ENCODE measurements around the gene SAMHD1.
"Not testable (repeated sequence)": the region's sequence is repeated elsewhere in the genome, so short reads cannot be mapped to it uniquely, and the experiment has no call there.

SAMHD1 gene

DNA sequence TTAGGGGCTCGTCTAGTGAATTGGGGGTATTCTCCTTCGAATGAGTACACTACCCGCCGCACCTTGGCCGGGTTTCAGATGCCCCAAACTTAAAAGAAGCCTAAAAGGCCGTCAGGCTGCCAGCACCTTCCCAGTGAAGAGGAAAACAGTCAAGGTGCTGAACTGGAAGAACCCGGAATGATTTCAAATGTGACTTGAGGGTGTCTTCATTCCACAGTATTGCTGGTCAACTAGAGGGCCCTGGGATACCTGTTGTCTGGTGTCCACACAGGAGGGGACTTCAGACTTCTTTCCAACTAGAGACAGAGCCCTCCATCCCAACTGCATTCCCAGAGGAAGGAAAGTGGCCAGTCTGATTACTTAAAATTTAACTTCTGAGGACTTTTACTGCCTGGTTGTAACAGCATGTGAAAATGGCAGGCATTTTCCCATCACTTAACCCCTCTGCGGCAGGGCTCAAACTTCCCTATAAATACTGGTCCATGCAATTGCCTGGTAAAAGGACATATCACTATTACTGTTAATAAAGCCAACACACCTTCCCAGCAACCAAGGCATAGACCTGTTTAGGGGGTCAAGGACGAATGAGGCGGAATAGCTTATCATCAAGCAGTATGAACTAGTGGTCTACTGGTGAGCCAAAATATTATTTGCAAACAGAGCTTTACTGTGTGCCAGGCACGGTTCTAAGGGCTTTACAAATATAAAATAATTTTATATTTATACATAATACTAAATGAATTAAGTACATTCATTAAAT lies 651 bp upstream of the SAMHD1 start:
- Histone ChIP-seq H3K9me3 (ENCODE audit: control insufficient read depth, low read depth, low read length) (no peaks in the 10 kb centered on the region), H3K27me3 (ENCODE audit: control insufficient read depth, insufficient read depth, low read length) (peaks cover 15% of the 10 kb centered on the region), H3K36me3 (ENCODE audit: control insufficient read depth, low read depth, low read length) (no peaks in the 10 kb centered on the region), H3K27ac (ENCODE audit: low read length) (no peak overlapping the region), H3K4me1 (ENCODE audit: control insufficient read depth, low read depth, low read length) (peaks cover 14% of the 10 kb centered on the region), H3K9ac (ENCODE audit: low read length) (peak overlapping the region; percentile 38), H3K4me3 (ENCODE audit: low read length) (peak overlapping the region; percentile 85)

DNA sequence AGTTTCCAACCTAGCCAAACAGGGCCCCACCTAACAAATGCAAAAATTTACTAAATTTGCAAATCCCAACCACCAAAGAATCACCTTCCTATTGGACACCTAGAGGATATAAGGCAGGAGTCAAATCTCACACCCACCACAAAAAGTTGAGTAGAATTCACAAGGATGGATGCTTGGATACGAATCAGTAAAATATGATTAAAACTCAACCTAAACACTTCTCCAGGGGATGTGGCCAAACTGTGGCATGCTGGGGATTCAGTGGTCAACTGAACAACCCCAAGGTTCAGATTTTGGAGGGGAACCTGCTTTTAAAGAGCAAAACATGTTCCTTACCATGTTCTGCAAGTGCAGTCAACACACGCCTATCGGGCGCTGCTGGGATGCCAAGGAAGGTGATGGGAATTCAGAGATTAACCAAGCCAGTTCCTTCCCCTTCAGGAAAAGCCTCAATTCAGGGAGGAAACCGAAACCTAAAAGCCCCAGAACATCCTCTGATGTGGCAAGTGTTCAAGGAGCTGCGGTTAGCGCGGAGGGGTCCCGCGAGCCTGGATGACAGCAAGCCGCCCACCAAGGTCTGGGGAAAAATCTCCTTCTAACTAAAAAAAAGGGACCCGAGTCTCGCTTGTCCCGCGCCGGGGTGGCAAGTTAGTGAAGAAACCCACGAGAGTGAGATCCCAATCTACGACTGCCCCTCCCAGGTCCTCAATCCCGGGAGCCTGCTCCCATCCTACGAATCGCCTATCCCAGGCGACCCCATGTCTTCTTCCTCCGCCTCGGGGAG lies 902 bp downstream of the SAMHD1 start:
- H3K4me1 ChIP-seq (ENCODE audit: control insufficient read depth, low read depth, low read length), result peaks cover 20% of the 10 kb centered on the region
- H3K27ac ChIP-seq (ENCODE audit: low read length), result no peak overlapping the region
- H3K9ac ChIP-seq (ENCODE audit: low read length), result peak overlapping the region; percentile 31
- H3K4me3 ChIP-seq (ENCODE audit: low read length), result peak overlapping the region; percentile 85
- no peaks in the 10 kb centered on the region for H3K9me3 ChIP-seq (ENCODE audit: control insufficient read depth, low read depth, low read length)
- H3K27me3 ChIP-seq (ENCODE audit: control insufficient read depth, insufficient read depth, low read length), result peaks cover 15% of the 10 kb centered on the region
- no peaks in the 10 kb centered on the region for H3K36me3 ChIP-seq (ENCODE audit: control insufficient read depth, low read depth, low read length)

DNA sequence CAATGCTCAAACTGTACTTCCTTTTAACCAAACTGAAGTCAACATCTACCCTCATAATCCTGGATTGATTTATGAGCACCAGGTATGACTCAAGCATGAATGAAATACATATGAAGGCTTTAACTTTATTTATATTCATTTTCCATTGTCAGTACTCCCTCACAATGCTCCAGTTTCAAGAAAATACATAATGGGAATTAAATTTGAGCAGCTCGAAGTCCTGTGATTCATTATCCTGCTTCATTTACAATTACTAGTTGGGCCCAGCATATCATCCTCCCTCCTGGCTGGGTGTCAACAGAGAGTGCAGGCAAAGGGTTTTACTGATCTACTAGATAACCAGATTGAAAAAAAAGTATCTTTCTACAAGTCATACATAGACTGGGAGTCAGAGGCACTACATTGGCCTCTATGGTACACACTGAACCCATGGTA lies 10.1 kb downstream of the SAMHD1 start:
- H3K36me3 ChIP-seq (ENCODE audit: control insufficient read depth, low read depth, low read length), result peaks cover 18% of the 10 kb centered on the region
- no peak overlapping the region for H3K27ac ChIP-seq (ENCODE audit: low read length)

DNA sequence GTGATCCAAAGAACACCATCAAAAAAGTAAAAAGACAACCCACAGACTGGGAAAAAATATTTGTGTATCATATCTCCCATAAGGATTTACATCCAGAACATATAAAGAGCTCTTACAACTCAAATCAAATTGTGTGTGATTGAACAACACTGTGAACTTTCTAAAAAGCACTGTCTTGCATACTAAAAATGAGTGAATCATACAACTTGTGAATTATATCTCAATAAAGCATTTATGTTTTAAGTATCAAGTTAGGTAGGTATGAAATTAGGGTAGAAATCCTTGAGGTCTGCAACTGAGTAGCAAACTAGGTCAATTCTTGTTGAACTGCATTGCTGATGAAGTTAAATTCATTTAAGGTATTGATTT lies 14.1 kb downstream of the SAMHD1 start:
- no peaks in the 10 kb centered on the region for H3K4me1 ChIP-seq (ENCODE audit: control insufficient read depth, low read depth, low read length)
- no peak overlapping the region for H3K27ac ChIP-seq (ENCODE audit: low read length)
- H3K27me3 ChIP-seq (ENCODE audit: control insufficient read depth, insufficient read depth, low read length), result no peaks in the 10 kb centered on the region
- H3K9ac ChIP-seq (ENCODE audit: low read length), result no peak overlapping the region
- H3K4me3 ChIP-seq (ENCODE audit: low read length), result no peak overlapping the region
- no peaks in the 10 kb centered on the region for H3K9me3 ChIP-seq (ENCODE audit: control insufficient read depth, low read depth, low read length)
- H3K36me3 ChIP-seq (ENCODE audit: control insufficient read depth, low read depth, low read length), result peaks cover 18% of the 10 kb centered on the region

More for the DNA sequence above, 10.1 kb downstream of the SAMHD1 start:
- Histone ChIP-seq H3K9me3 (ENCODE audit: control insufficient read depth, low read depth, low read length) (no peaks in the 10 kb centered on the region), H3K4me1 (ENCODE audit: control insufficient read depth, low read depth, low read length) (peaks cover 1% of the 10 kb centered on the region), H3K9ac (ENCODE audit: low read length) (no peak overlapping the region), H3K27me3 (ENCODE audit: control insufficient read depth, insufficient read depth, low read length) (no peaks in the 10 kb centered on the region), H3K4me3 (ENCODE audit: low read length) (no peak overlapping the region)

DNA sequence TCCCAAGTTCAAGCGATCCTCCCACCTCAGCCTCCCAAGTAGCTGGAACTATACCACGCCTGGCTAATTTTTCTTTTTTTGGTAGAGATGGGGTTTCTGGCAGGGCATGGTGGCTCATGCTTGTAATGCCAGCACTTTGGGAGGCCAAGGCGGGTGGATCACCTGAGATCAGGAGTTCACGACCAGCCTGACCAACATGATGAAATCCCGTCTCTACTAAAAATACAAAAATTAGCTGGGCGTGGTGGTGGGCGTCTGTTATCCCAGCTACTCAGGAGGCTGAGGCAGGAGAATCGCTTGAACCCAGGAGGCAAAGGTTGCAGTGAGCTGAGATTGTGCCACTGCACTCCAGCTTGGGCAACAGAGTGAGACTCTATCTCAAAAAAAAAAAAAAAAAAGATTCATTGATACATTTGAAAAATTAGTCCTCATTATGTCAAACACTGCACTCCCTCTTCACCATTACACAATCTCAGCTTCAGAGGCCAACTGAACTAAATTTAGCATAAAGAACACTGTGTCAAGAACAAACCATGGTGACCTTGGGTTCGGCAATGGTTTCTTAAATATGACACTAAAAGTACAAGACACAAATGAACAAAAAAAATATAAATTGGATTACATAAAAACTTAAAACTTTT lies 14.6 kb downstream of the SAMHD1 start:
- H3K27ac ChIP-seq (ENCODE audit: low read length); H3K4me3 ChIP-seq (ENCODE audit: low read length); H3K4me1 ChIP-seq (ENCODE audit: control insufficient read depth, low read depth, low read length); H3K9ac ChIP-seq (ENCODE audit: low read length); H3K9me3 ChIP-seq (ENCODE audit: control insufficient read depth, low read depth, low read length); H3K27me3 ChIP-seq (ENCODE audit: control insufficient read depth, insufficient read depth, low read length): not testable (repeated sequence)
- peaks cover 17% of the 10 kb centered on the region for H3K36me3 ChIP-seq (ENCODE audit: control insufficient read depth, low read depth, low read length)

DNA sequence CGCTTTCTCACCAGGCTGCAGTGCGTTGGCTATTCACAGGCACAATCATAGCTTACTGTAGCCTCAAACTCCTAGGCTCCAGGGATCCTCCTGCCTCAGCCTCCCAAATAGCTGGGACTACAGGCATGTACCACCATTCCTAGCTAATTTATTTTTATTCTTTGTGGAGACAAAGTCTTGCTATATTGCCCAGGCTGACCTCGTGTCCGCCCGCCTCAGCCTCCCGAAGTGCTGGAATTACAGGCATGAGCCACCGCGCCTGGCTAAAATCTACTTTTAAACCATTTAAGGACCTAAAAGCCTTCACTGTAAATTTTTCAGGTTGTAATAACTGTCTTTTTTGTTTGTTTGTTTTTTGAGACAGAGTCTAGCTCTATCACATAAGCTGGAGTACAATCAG lies 15.2 kb downstream of the SAMHD1 start:
- no peak overlapping the region for H3K4me3 ChIP-seq (ENCODE audit: low read length)
- H3K27me3 ChIP-seq (ENCODE audit: control insufficient read depth, insufficient read depth, low read length), result no peaks in the 10 kb centered on the region
- H3K9me3 ChIP-seq (ENCODE audit: control insufficient read depth, low read depth, low read length), result no peaks in the 10 kb centered on the region
- H3K27ac ChIP-seq (ENCODE audit: low read length), result no peak overlapping the region
- peaks cover 14% of the 10 kb centered on the region for H3K36me3 ChIP-seq (ENCODE audit: control insufficient read depth, low read depth, low read length)
- no peak overlapping the region for H3K9ac ChIP-seq (ENCODE audit: low read length)
- H3K4me1 ChIP-seq (ENCODE audit: control insufficient read depth, low read depth, low read length), result no peaks in the 10 kb centered on the region

DNA sequence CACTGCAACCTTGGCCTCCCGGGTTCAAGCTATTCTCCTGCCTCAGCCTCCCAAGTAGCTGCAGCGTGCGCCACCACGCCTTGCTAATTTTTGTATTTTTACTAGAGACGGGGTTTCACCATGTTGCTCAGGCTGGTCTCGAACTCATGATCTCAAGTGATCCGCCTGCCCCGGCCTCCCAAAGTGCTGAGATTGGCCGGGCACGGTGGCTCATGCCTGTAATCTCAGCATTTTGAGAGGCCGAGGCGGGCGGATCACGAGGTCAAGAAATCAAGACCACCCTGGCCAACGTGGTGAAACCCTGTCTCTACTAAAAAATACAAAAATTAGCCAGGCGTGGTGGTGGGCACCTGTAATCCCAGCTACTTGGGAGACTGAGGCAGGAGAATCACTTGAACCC lies 17.9 kb downstream of the SAMHD1 start:
- not testable (repeated sequence) for H3K9me3 ChIP-seq (ENCODE audit: control insufficient read depth, low read depth, low read length); H3K9ac ChIP-seq (ENCODE audit: low read length); H3K27ac ChIP-seq (ENCODE audit: low read length); H3K4me3 ChIP-seq (ENCODE audit: low read length); H3K27me3 ChIP-seq (ENCODE audit: control insufficient read depth, insufficient read depth, low read length); H3K4me1 ChIP-seq (ENCODE audit: control insufficient read depth, low read depth, low read length)
- peaks cover 14% of the 10 kb centered on the region for H3K36me3 ChIP-seq (ENCODE audit: control insufficient read depth, low read depth, low read length)

DNA sequence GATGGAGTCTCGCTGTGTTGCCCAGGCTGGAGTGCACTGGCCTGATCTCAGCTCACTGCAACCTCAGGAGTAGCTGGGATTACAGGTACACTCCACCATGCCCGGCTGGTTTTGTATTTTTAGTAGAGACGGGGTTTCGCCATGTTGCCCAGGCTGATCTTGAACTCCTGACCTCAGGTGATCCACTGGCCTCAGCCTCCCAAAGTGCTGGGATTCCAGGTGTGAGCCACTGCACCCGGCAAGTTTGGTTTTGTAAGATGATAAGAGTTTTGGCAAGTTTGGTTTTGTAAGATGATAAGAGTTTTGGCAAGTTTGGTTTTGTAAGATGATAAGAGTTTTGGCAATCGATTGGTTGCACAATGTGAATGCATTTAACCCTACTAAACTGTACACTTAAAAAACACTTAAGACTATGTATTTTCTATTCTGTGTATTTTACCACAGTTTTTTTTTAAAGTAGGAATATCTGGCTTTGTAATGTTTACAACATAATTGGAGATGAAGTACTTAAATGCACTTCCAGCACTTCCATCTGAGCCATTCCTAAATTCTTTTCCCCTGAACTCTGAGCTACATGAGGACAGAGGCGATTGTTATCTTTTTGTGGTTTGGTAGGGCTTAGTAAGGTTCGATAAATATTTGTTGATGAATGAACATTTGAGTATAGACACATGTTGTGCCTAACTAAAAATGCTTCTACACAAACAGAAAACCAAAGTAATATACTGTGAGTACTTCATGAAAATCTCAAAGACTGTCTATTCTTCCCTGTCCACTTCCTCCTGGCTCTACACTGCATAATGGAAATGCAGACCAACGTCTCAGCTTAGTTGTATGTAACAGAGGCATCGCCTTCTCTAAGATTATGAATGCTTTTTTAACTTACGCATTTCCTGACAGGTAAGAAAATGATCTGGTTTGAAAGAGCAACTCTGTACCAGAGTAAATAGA lies 18.8 kb downstream of the SAMHD1 start:
- Histone ChIP-seq H3K27me3 (ENCODE audit: control insufficient read depth, insufficient read depth, low read length) (no peaks in the 10 kb centered on the region), H3K27ac (ENCODE audit: low read length) (no peak overlapping the region), H3K9ac (ENCODE audit: low read length) (no peak overlapping the region), H3K9me3 (ENCODE audit: control insufficient read depth, low read depth, low read length) (no peaks in the 10 kb centered on the region), H3K4me3 (ENCODE audit: low read length) (no peak overlapping the region), H3K36me3 (ENCODE audit: control insufficient read depth, low read depth, low read length) (peaks cover 15% of the 10 kb centered on the region), H3K4me1 (ENCODE audit: control insufficient read depth, low read depth, low read length) (no peaks in the 10 kb centered on the region)

DNA sequence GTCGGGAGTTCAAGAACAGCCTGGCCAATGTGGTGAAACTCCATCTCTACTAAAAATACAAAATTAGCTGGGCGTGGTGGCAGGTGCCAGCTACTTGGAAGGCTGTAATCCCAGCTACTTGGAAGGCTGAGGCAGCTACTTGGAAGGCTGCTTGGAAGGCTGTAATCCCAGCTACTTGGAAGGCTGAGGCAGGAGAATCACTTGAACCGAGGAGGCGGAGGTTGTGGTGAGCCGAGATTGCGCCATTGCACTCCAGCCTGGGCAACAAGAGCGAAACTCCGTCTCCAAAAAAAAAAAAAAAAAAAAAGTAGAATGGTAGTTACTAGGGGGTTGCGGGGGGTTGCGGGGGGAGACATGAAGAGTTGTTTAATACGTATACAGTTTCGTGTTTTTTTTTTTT lies 19.4 kb downstream of the SAMHD1 start:
- not testable (repeated sequence) for H3K4me3 ChIP-seq (ENCODE audit: low read length); H3K9ac ChIP-seq (ENCODE audit: low read length); H3K4me1 ChIP-seq (ENCODE audit: control insufficient read depth, low read depth, low read length); H3K9me3 ChIP-seq (ENCODE audit: control insufficient read depth, low read depth, low read length); H3K27me3 ChIP-seq (ENCODE audit: control insufficient read depth, insufficient read depth, low read length); H3K27ac ChIP-seq (ENCODE audit: low read length)
- peaks cover 18% of the 10 kb centered on the region for H3K36me3 ChIP-seq (ENCODE audit: control insufficient read depth, low read depth, low read length)

DNA sequence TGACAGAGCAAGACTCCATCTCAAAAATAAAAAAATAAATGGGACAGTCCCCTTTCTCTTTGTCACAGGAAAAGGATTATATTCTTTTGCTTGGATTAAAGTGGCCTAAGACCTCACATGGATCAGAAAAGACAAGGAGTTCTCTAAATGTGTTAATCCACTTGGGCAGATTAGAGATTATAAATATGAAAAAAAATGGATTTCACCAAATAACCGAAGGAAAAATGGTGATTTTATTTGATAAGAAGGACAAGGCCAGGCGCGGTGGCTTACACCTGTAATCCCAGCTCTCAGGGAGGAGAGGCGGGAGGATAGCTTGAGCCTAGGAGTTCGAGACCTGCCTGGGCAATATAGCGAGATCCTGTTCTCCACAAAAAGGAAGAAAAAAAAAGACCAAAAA lies 21.8 kb downstream of the SAMHD1 start:
- no peak overlapping the region for H3K9ac ChIP-seq (ENCODE audit: low read length)
- H3K9me3 ChIP-seq (ENCODE audit: control insufficient read depth, low read depth, low read length), result no peaks in the 10 kb centered on the region
- H3K36me3 ChIP-seq (ENCODE audit: control insufficient read depth, low read depth, low read length), result peaks cover 18% of the 10 kb centered on the region
- no peaks in the 10 kb centered on the region for H3K27me3 ChIP-seq (ENCODE audit: control insufficient read depth, insufficient read depth, low read length)
- H3K27ac ChIP-seq (ENCODE audit: low read length), result no peak overlapping the region
- no peaks in the 10 kb centered on the region for H3K4me1 ChIP-seq (ENCODE audit: control insufficient read depth, low read depth, low read length)
- no peak overlapping the region for H3K4me3 ChIP-seq (ENCODE audit: low read length)

DNA sequence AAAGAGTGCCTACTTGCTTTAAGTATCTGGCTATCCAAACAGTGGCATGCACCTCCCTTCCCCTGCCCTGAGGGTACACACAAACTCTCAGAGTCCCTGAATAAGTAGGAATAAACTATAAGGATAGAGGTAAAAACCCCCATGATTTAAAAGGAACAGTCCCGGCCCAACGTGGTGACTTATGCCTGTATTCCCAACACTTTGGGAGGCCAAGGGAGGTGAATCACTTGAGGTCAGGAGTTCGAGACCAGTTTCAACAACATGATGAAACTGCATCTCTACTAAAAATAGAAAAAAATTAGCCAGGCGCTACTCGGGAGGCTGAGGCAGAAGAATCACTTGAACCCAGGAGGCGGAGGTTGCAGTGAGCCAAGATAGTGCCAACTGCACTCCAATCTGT lies 22.2 kb downstream of the SAMHD1 start:
- no peaks in the 10 kb centered on the region for H3K27me3 ChIP-seq (ENCODE audit: control insufficient read depth, insufficient read depth, low read length)
- H3K27ac ChIP-seq (ENCODE audit: low read length), result no peak overlapping the region
- no peaks in the 10 kb centered on the region for H3K4me1 ChIP-seq (ENCODE audit: control insufficient read depth, low read depth, low read length)
- no peak overlapping the region for H3K4me3 ChIP-seq (ENCODE audit: low read length)
- peaks cover 17% of the 10 kb centered on the region for H3K36me3 ChIP-seq (ENCODE audit: control insufficient read depth, low read depth, low read length)
- no peaks in the 10 kb centered on the region for H3K9me3 ChIP-seq (ENCODE audit: control insufficient read depth, low read depth, low read length)
- H3K9ac ChIP-seq (ENCODE audit: low read length), result no peak overlapping the region
